ENCODE data around the gene SDR42E2. TPM values are rescaled to one million over a fixed set of nuclear protein-coding genes. Genes with fewer than 3 reads are reported as not detected.

SDR42E2 gene
- total and polyA plus RNA-seq, 2 of the 4 experiments (the other 2 are of a cell fraction): not detected

DNA sequence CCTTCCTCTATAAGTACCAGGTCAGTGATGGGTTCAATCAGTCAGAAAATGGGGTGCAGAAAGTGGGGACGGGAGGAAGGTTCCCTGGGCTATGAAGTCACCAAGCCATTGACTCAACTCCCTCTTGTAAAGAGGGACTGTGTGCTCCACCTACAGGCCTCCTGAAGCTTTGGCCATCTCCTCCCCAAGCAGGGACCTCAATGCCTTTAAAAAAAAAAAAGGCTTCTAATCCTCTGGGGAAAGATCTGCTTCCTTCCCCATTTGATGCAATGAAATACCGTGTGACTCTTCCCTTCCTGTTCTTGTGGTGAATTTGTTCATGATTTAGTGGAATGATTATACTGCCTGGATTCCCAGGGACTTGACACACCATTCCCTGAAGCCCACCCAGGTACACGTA, 39.2 kb upstream of the SDR42E2 start:
- Histone ChIP-seq H3K4me1 (ENCODE audit: control insufficient read depth, insufficient read depth, low read length) (no peaks in the 10 kb centered on the region), H3K4me3 (ENCODE audit: insufficient read depth, low read depth, low read length) (no peak overlapping the region), H2BK5ac (ENCODE audit: low read depth, low read length, poor library complexity, severe bottlenecking) (no peak overlapping the region), H3K27me3 (ENCODE audit: control insufficient read depth, insufficient read depth, low read length) (peaks cover 4% of the 10 kb centered on the region; the same call in 1 of the 2 replicates), H3K18ac (ENCODE audit: low read depth, low read length) (no peak overlapping the region), H3K27ac (ENCODE audit: insufficient read depth, low read length) (no peak overlapping the region), H4K8ac (ENCODE audit: low read depth in 2 of 2, low read length in 2 of 2) (no peak overlapping the region), H3K23ac (ENCODE audit: low read depth, low read length) (no peak overlapping the region), H3K14ac (replicated peaks; ENCODE audit: low read depth, low read length) (no peak overlapping the region), H3K4me2 (ENCODE audit: low read depth, low read length) (no peak overlapping the region), H2BK20ac (ENCODE audit: low read depth, low read length) (no peak overlapping the region), H2BK15ac (ENCODE audit: low read depth, low read length) (no peak overlapping the region), H3K9ac (ENCODE audit: low read depth, low read length) (no peak overlapping the region), H3K36me3 (ENCODE audit: control insufficient read depth, insufficient read depth, low read length) (no peaks in the 10 kb centered on the region), H3K4ac (ENCODE audit: low read depth, low read length) (no peak overlapping the region), H3K56ac (ENCODE audit: extremely low read depth, insufficient read depth, low read length) (no peak overlapping the region), H4K5ac (ENCODE audit: low read depth, low read length) (no peak overlapping the region), H4K20me1 (ENCODE audit: insufficient read depth, low read length) (no peaks in the 10 kb centered on the region), H4K91ac (ENCODE audit: insufficient read depth, low read depth, low read length) (no peak overlapping the region), H2BK120ac (ENCODE audit: low read depth, low read length) (no peak overlapping the region), H2AK5ac (ENCODE audit: low read depth, low read length) (no peak overlapping the region), H2AFZ (replicated peaks; ENCODE audit: low read length, poor library complexity) (no peak overlapping the region), H3K9me1 (ENCODE audit: insufficient read depth, low read length) (no peaks in the 10 kb centered on the region), H3K9me3 (ENCODE audit: control insufficient read depth, insufficient read depth, low read length) (no peaks in the 10 kb centered on the region), H3K79me1 (ENCODE audit: low read depth in 1 of 2, low read length in 2 of 2) (no peaks in the 10 kb centered on the region), H2AK9ac (replicated peaks; ENCODE audit: low read depth, low read length, poor library complexity) (peak overlapping the region; percentile 31)
- dilution Hi-C loops (cut with HindIII; ENCODE audit: low sequenced_read_pairs, unreplicated experiment) (no loop called here), in situ Hi-C loops (cut with MboI; ENCODE audit: low sequenced_read_pairs) (no loop called here), intact Hi-C loops (cut with micrococcal nuclease) (no loop called here)
- ChIA-PET POLR2A (ENCODE audit: unreplicated experiment) (no interaction called here), CTCF (interaction anchor here (0.6 kb wide), 1 partner anchor 521 kb away, joined by 3 read pairs; no protein-coding TSS in a partner anchor)
- ATAC-seq (ENCODE audit: low read depth): no peak
- no peak for TF ChIP-seq MXI1 (IDR thresholded peaks at IDR 0.05; ENCODE audit: borderline replicate concordance, low read depth, low read length)
- no peak for TF ChIP-seq RCOR1 (IDR thresholded peaks at IDR 0.05; ENCODE audit: insufficient replicate concordance, low read length)
- TF ChIP-seq, protein P1, sequence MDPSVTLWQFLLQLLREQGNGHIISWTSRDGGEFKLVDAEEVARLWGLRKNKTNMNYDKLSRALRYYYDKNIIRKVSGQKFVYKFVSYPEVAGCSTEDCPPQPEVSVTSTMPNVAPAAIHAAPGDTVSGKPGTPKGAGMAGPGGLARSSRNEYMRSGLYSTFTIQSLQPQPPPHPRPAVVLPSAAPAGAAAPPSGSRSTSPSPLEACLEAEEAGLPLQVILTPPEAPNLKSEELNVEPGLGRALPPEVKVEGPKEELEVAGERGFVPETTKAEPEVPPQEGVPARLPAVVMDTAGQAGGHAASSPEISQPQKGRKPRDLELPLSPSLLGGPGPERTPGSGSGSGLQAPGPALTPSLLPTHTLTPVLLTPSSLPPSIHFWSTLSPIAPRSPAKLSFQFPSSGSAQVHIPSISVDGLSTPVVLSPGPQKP (IDR thresholded peaks at IDR 0.05; ENCODE audit: borderline replicate concordance, low read depth, low read length): no peak
- TF ChIP-seq MAFK (IDR thresholded peaks at IDR 0.05; ENCODE audit: low read depth, low read length): no peak
- TF ChIP-seq, protein P2, sequence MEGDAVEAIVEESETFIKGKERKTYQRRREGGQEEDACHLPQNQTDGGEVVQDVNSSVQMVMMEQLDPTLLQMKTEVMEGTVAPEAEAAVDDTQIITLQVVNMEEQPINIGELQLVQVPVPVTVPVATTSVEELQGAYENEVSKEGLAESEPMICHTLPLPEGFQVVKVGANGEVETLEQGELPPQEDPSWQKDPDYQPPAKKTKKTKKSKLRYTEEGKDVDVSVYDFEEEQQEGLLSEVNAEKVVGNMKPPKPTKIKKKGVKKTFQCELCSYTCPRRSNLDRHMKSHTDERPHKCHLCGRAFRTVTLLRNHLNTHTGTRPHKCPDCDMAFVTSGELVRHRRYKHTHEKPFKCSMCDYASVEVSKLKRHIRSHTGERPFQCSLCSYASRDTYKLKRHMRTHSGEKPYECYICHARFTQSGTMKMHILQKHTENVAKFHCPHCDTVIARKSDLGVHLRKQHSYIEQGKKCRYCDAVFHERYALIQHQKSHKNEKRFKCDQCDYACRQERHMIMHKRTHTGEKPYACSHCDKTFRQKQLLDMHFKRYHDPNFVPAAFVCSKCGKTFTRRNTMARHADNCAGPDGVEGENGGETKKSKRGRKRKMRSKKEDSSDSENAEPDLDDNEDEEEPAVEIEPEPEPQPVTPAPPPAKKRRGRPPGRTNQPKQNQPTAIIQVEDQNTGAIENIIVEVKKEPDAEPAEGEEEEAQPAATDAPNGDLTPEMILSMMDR (conservative IDR thresholded peaks at IDR 0.05; ENCODE audit: low read depth, low read length): no peak
- TF ChIP-seq, protein P3, sequence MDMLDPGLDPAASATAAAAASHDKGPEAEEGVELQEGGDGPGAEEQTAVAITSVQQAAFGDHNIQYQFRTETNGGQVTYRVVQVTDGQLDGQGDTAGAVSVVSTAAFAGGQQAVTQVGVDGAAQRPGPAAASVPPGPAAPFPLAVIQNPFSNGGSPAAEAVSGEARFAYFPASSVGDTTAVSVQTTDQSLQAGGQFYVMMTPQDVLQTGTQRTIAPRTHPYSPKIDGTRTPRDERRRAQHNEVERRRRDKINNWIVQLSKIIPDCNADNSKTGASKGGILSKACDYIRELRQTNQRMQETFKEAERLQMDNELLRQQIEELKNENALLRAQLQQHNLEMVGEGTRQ (IDR thresholded peaks at IDR 0.05; ENCODE audit: low read depth, low read length): no peak
- no peak for TF ChIP-seq RAD21 (IDR thresholded peaks at IDR 0.05; ENCODE audit: low read length)
- TF ChIP-seq SMC3 (IDR thresholded peaks at IDR 0.05; ENCODE audit: low read depth, low read length): no peak
- no peak for TF ChIP-seq NFE2L2 (IDR thresholded peaks at IDR 0.05; ENCODE audit: low read depth, low read length)
- no peak for TF ChIP-seq BHLHE40 (IDR thresholded peaks at IDR 0.05; ENCODE audit: low read depth, low read length)
- no TSS peak for BruUV-seq (replicated peaks)
- DNase-seq: no peak
- WGBS, 2 experiments (ENCODE audit: extremely low coverage in 2 of 2, insufficient read length in 1 of 2): no CpG with 5 or more reads among the region's 3 CpGs

All from IMR-90 (cell line).